Measurements from ENCODE around the gene SNCG. TPM values are rescaled to one million over a fixed set of nuclear protein-coding genes. Genes with fewer than 3 reads are reported as not detected.

Gene SNCG
- 8.8 and 11.8 TPM in 2 replicates for total RNA-seq

GRCh38 chr10:86958116-86958900 lies at the start of gene SNCG:
SNCG (plus strand) TSS chr10:86958599; CDS start chr10:86958698, 99 bp downstream.

GRCh38 chr10:86957471-86958115 lies 806 bp upstream of the SNCG start, which contains the start of gene MMRN2:
MMRN2 (minus strand) TSS chr10:86957615; CDS start chr10:86957541, 74 bp downstream.

GRCh38 chr10:86968271-86968993 lies 10.0 kb downstream of the SNCG start, which contains the start of gene ADIRF:
ADIRF (plus strand) TSS chr10:86968482; CDS start chr10:86968545, 63 bp downstream.

Other genes with a start within 250 kb of the SNCG start
- gene BMPR1A, start 202.0 kb upstream of the SNCG start, total RNA-seq: 68.1 and 73.1 TPM in 2 replicates
- 3.6 and 4.8 TPM in 2 replicates for gene MMRN2, start 984 bp upstream of the SNCG start, total RNA-seq
- gene ADIRF, start 9.9 kb downstream of the SNCG start, total RNA-seq: 159 and 195 TPM in 2 replicates
- not detected in 2 replicates for gene FAM25A, start 61.7 kb downstream of the SNCG start, total RNA-seq
- gene GLUD1, start 136.2 kb downstream of the SNCG start, total RNA-seq: 356 and 443 TPM in 2 replicates
- 17.9 and 33.5 TPM in 2 replicates for gene SHLD2, start 136.6 kb downstream of the SNCG start, total RNA-seq